H9 (cell line): ENCODE measurements around the gene MRPS33. TPM values are rescaled to one million over a fixed set of nuclear protein-coding genes. Genes with fewer than 3 reads are reported as not detected.

ENCODE experiments used
- DNase-seq: peaks from one replicate; pipeline ENCODE4 v3.0.0-alpha.2; 2017
- H2AFZ ChIP-seq: one replicate; pipeline ENCODE4 v1.6.1; 2013; ENCODE audit warnings: mild to moderate bottlenecking, low read length, control low read depth, moderate library complexity
- H2AK5ac ChIP-seq: 2 replicates; pipeline ENCODE4 v1.6.1; 2013; ENCODE audit warnings: low read length, control low read depth, mixed read lengths; ENCODE audit not compliant: insufficient read length
- H2BK120ac ChIP-seq: one replicate; pipeline ENCODE4 v1.6.1; 2013; ENCODE audit warnings: low read depth, mild to moderate bottlenecking, low read length, control low read depth, inconsistent platforms; ENCODE audit not compliant: poor library complexity, severe bottlenecking
- H2BK12ac ChIP-seq: 2 replicates; pipeline ENCODE4 v1.6.1; 2013; ENCODE audit warnings: low read length, control low read depth, mixed read lengths, low read depth; ENCODE audit not compliant: insufficient read length
- H2BK15ac ChIP-seq: 2 replicates; pipeline ENCODE4 v1.6.1; 2013; ENCODE audit warnings: low read depth, low read length, control low read depth
- H2BK20ac ChIP-seq: one replicate; pipeline ENCODE4 v1.6.1; 2013; ENCODE audit warnings: low read depth, mild to moderate bottlenecking, low read length, control low read depth, inconsistent platforms; ENCODE audit not compliant: poor library complexity, severe bottlenecking
- H2BK5ac ChIP-seq: 2 replicates; pipeline ENCODE4 v1.6.1; 2013; ENCODE audit warnings: low read length, control low read depth, mixed read lengths; ENCODE audit not compliant: insufficient read length
- H3K14ac ChIP-seq: 2 replicates; pipeline ENCODE4 v1.6.1; 2013; ENCODE audit warnings: low read length, control low read depth; ENCODE audit not compliant: insufficient read depth
- H3K18ac ChIP-seq: 2 replicates; pipeline ENCODE4 v1.6.1; 2013; ENCODE audit warnings: low read depth, mild to moderate bottlenecking, mixed read lengths, low read length, control low read depth; ENCODE audit not compliant: insufficient read length
- H3K23ac ChIP-seq: 2 replicates; pipeline ENCODE4 v1.6.1; 2013; ENCODE audit warnings: low read length, control low read depth, mixed read lengths, low read depth; ENCODE audit not compliant: insufficient read length
- H3K23me2 ChIP-seq: 2 replicates; pipeline ENCODE4 v1.6.1; 2013; ENCODE audit warnings: low read depth, mild to moderate bottlenecking, mixed read lengths, low read length, control low read depth; ENCODE audit not compliant: insufficient read length, poor library complexity, severe bottlenecking
- H3K27ac ChIP-seq: 2 replicates; pipeline ENCODE4 v1.5.1; 2013; ENCODE audit warnings: low read length, control low read depth, mixed read lengths, low read depth; ENCODE audit not compliant: insufficient read length
- H3K27me3 ChIP-seq: 2 replicates; pipeline ENCODE4 v1.6.1; 2013; ENCODE audit warnings: low read length, control low read depth, inconsistent platforms; ENCODE audit not compliant: insufficient read depth
- H3K4ac ChIP-seq: 2 replicates; pipeline ENCODE4 v1.6.1; 2013; ENCODE audit warnings: low read depth, mild to moderate bottlenecking, control low read depth, inconsistent platforms, low read length, moderate library complexity
- H3K4me1 ChIP-seq: 2 replicates; pipeline ENCODE4 v1.6.1; 2013; ENCODE audit warnings: low read length, control low read depth, inconsistent platforms; ENCODE audit not compliant: insufficient read depth
- H3K4me2 ChIP-seq: 2 replicates; pipeline ENCODE4 v1.6.1; 2013; ENCODE audit warnings: low read length, control low read depth, mixed read lengths; ENCODE audit not compliant: insufficient read length, insufficient read depth
- H3K56ac ChIP-seq: 2 replicates; pipeline ENCODE4 v1.6.1; 2013; ENCODE audit warnings: low read depth, mild to moderate bottlenecking, mixed read lengths, low read length, control low read depth; ENCODE audit not compliant: insufficient read length
- H3K79me1 ChIP-seq: 2 replicates; pipeline ENCODE4 v1.6.1; 2013; ENCODE audit warnings: low read depth, mild to moderate bottlenecking, moderate library complexity, low read length, control low read depth, inconsistent platforms; ENCODE audit not compliant: insufficient read depth, poor library complexity, severe bottlenecking
- H3K79me2 ChIP-seq: 2 replicates; pipeline ENCODE4 v1.6.1; 2013; ENCODE audit warnings: low read length, control low read depth, inconsistent platforms; ENCODE audit not compliant: insufficient read depth
- H3K9ac ChIP-seq: 2 replicates; pipeline ENCODE4 v1.6.1; 2013; ENCODE audit warnings: low read length, control low read depth, mixed read lengths; ENCODE audit not compliant: insufficient read length; ENCODE audit errors: extremely low read depth
- H3K9me3 ChIP-seq: one replicate; pipeline ENCODE4 v1.6.1; 2013; ENCODE audit warnings: low read depth, low read length, inconsistent platforms; ENCODE audit not compliant: control insufficient read depth
- H3T11ph ChIP-seq: one replicate; pipeline ENCODE4 v1.6.1; 2013; ENCODE audit warnings: mild to moderate bottlenecking, low read length, control low read depth, inconsistent platforms
- H4K20me1 ChIP-seq: one replicate; pipeline ENCODE4 v1.6.1; 2013; ENCODE audit not compliant: control insufficient read depth, insufficient read length, insufficient read depth
- H4K5ac ChIP-seq: 2 replicates; pipeline ENCODE4 v1.6.1; 2013; ENCODE audit warnings: low read depth, mild to moderate bottlenecking, mixed read lengths, low read length, control low read depth; ENCODE audit not compliant: insufficient read length
- H4K8ac ChIP-seq: replicated peaks from 2 replicates; pipeline ENCODE4 v1.6.1; 2013; ENCODE audit warnings: low read length, control low read depth, mixed read lengths, low read depth; ENCODE audit not compliant: insufficient read length
- H4K91ac ChIP-seq: 2 replicates; pipeline ENCODE4 v1.6.1; 2013; ENCODE audit warnings: low read depth, mild to moderate bottlenecking, moderate library complexity, mixed read lengths, low read length, control low read depth; ENCODE audit not compliant: insufficient read length
- H3K27ac Mint-ChIP-seq, 3 experiments: 2 replicates in 2 of 3; 3 replicates in 1 of 3; pipeline ENCODE4 v1.8.0; 2020 to 2021; ENCODE audit warnings: mixed read lengths in 3 of 3, mild to moderate bottlenecking in 1 of 3, moderate library complexity in 1 of 3
- H3K27me3 Mint-ChIP-seq: 2 replicates; pipeline ENCODE4 v1.8.0; 2021; ENCODE audit warnings: low read depth, mild to moderate bottlenecking, moderate library complexity, mixed read lengths
- H3K36me3 Mint-ChIP-seq, 3 experiments: 2 replicates in 2 of 3; 3 replicates in 1 of 3; pipeline ENCODE4 v1.8.0; 2020 to 2021; ENCODE audit warnings: low read depth in 3 of 3, mixed read lengths in 3 of 3; ENCODE audit not compliant: insufficient read depth in 1 of 3
- H3K4me1 Mint-ChIP-seq, 2 experiments: 2 replicates each; pipeline ENCODE4 v1.8.0; 2020; ENCODE audit warnings: mixed read lengths in 2 of 2
- H3K4me3 Mint-ChIP-seq, 2 experiments: 2 replicates in 1 of 2; 3 replicates in 1 of 2; pipeline ENCODE4 v1.8.0; 2020 to 2021; ENCODE audit warnings: mild to moderate bottlenecking in 2 of 2, mixed read lengths in 2 of 2, moderate library complexity in 1 of 2
- H3K9me3 Mint-ChIP-seq, 2 experiments: 2 replicates in 1 of 2; 3 replicates in 1 of 2; pipeline ENCODE4 v1.8.0; 2020; ENCODE audit warnings: mild to moderate bottlenecking in 2 of 2, mixed read lengths in 2 of 2, moderate library complexity in 1 of 2
- WGBS: extraction: QIAGEN DNeasy Blood & Tissue Kit; methylation state at CpG from one replicate; pipeline ENCODE4 v1.1.7; 2013; ENCODE audit warnings: missing lambda C conversion rate, low lambda C conversion rate, mixed read lengths; ENCODE audit not compliant: insufficient read length; ENCODE audit errors: extremely low coverage; 5-methylcytosine and 5-hydroxymethylcytosine counted together
- total RNA-seq: library from RNA; stranded (reverse); gene quantifications from 2 replicates; pipeline ENCODE4 v1.2.1, GENCODE V29; 2021
- TF ChIP-seq, protein P1 (sequence below): fragments of 200-600 bp; sonication (generic); conservative IDR thresholded peaks from 3 replicates; pipeline ENCODE4 v1.8.0; 2021; ENCODE audit warnings: antibody characterized with exemption, mild to moderate bottlenecking

Gene MRPS33
- total RNA-seq, 1 experiment from 2014 or later = 64.2 TPM

DNA sequence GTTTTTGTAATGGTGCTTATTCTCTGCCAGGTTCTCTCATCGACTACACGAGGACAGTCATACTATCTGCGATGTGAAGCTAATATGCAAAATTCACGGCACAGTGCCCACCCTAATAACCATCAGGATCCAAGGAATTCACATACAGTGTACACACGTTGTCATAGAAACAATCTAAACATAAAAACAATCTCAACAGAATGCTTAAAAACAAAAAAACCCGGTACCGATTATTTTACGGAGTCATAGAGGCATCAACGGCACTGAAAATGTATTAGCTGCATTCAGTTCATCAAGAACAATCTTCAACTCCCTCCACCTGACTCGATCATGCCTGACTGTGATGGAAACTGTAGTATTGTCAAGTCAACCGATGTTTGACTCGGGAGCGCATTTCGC lies 628 bp downstream of the MRPS33 start:
- peaks cover 13 to 21% of the 10 kb centered on the region in 2 experiments for H3K4me1 Mint-ChIP-seq
- Histone ChIP-seq H3K14ac (peak overlapping the region; percentile 92; the same call in 1 of the 2 replicates), H2BK12ac (no peak overlapping the region), H3K27ac (no peak overlapping the region), H3K18ac (peak overlapping the region; percentile 16), H3K23me2 (peaks cover 7% of the 10 kb centered on the region), H2BK5ac (no peak overlapping the region), H4K8ac (no peak overlapping the region), H2AFZ (no peak overlapping the region), H3K4me2 (peak overlapping the region; percentile 94), H4K91ac (no peak overlapping the region), H3K9me3 (no peaks in the 10 kb centered on the region), H4K20me1 (no peaks in the 10 kb centered on the region), H3K4ac (no peak overlapping the region), H2AK5ac (no peak overlapping the region), H2BK120ac (no peak overlapping the region), H3T11ph (no peak overlapping the region), H2BK20ac (no peak overlapping the region), H3K23ac (no peak overlapping the region), H3K27me3 (no peaks in the 10 kb centered on the region), H3K4me1 (no peaks in the 10 kb centered on the region), H3K79me1 (no peaks in the 10 kb centered on the region), H3K56ac (no peak overlapping the region), H3K9ac (peak overlapping the region; percentile 87), H3K79me2 (no peaks in the 10 kb centered on the region; the same call in 1 of the 2 replicates), H2BK15ac (no peak overlapping the region), H4K5ac (no peak overlapping the region)
- H3K9me3 Mint-ChIP-seq = peaks cover 6 to 7% of the 10 kb centered on the region in 2 experiments; a peak in 2 of 5 replicates
- H3K27ac Mint-ChIP-seq = peak overlapping the region; percentile 57 to 100 (median 98)
- no CpG with 5 or more reads among the region's 14 CpGs for WGBS
- no peak for DNase-seq
- H3K36me3 Mint-ChIP-seq = peaks cover 4 to 18% (median 14%) of the 10 kb centered on the region in 3 experiments; a peak in 6 of 7 replicates
- peaks cover 13% of the 10 kb centered on the region for H3K27me3 Mint-ChIP-seq
- H3K4me3 Mint-ChIP-seq = peak overlapping the region; percentile 94 to 97
- TF ChIP-seq, protein P1, sequence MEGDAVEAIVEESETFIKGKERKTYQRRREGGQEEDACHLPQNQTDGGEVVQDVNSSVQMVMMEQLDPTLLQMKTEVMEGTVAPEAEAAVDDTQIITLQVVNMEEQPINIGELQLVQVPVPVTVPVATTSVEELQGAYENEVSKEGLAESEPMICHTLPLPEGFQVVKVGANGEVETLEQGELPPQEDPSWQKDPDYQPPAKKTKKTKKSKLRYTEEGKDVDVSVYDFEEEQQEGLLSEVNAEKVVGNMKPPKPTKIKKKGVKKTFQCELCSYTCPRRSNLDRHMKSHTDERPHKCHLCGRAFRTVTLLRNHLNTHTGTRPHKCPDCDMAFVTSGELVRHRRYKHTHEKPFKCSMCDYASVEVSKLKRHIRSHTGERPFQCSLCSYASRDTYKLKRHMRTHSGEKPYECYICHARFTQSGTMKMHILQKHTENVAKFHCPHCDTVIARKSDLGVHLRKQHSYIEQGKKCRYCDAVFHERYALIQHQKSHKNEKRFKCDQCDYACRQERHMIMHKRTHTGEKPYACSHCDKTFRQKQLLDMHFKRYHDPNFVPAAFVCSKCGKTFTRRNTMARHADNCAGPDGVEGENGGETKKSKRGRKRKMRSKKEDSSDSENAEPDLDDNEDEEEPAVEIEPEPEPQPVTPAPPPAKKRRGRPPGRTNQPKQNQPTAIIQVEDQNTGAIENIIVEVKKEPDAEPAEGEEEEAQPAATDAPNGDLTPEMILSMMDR = no peak
